Activated B cell treated with CpG ODN at 0.5 μM for 24 hours (primary cell): ENCODE data around the gene ECI1. TPM values are rescaled to one million over a fixed set of nuclear protein-coding genes. Genes with fewer than 3 reads are reported as not detected.
"Not testable (repeated sequence)": the region's sequence is repeated elsewhere in the genome, so short reads cannot be mapped to it uniquely, and the experiment has no call there.

Source experiments
- ATAC-seq: fragments of 200-7000 bp; cut with Tn5 transposase; one replicate; pipeline ENCODE4 v1.10.0; 2021; ENCODE audit warnings: low read depth, mild to moderate bottlenecking, moderate library complexity
- CTCF ChIA-PET: fragments of 350-600 bp; sonication (Branson Sonifier 250); formaldehyde crosslinking; loops from one replicate; lab custom pipeline; 2021; ENCODE audit warnings: antibody characterized with exemption; lab: Charles Lee
- POLR2A ChIA-PET: fragments of 350-600 bp; sonication (Branson Sonifier 250); formaldehyde crosslinking; loops from one replicate; lab custom pipeline; 2021; ENCODE audit warnings: antibody characterized with exemption; lab: Charles Lee
- DNase-seq: peaks from one replicate; pipeline ENCODE4 v3.0.0; 2022
- H3K27ac Mint-ChIP-seq: one replicate; pipeline ENCODE4 v1.8.0; 2020; ENCODE audit warnings: mixed read lengths
- H3K27me3 Mint-ChIP-seq: one replicate; pipeline ENCODE4 v1.8.0; 2021; ENCODE audit warnings: mixed read lengths
- H3K36me3 Mint-ChIP-seq: one replicate; pipeline ENCODE4 v1.8.0; 2021; ENCODE audit warnings: low read depth, mixed read lengths
- H3K4me1 Mint-ChIP-seq: one replicate; pipeline ENCODE4 v1.8.0; 2021; ENCODE audit warnings: mixed read lengths
- H3K4me3 Mint-ChIP-seq: one replicate; pipeline ENCODE4 v1.8.0; 2020; ENCODE audit warnings: mild to moderate bottlenecking, mixed read lengths
- H3K9me3 Mint-ChIP-seq: one replicate; pipeline ENCODE4 v1.8.0; 2020; ENCODE audit warnings: mixed read lengths
- intact Hi-C: fragments of 100-400 bp; cut with micrococcal nuclease; formaldehyde crosslinking; loops from one replicate; pipeline ENCODE4 v1.15.1; 2024
- total RNA-seq: library from RNA; stranded (reverse); gene quantifications from 2 replicates; pipeline ENCODE4 v1.2.3, GENCODE V29; 2022
- TF ChIP-seq, protein P1 (sequence below): fragments of 200-600 bp; IDR thresholded peaks from one replicate; pipeline ENCODE4 v1.8.0; 2022; ENCODE audit warnings: antibody characterized with exemption, mild to moderate bottlenecking

ECI1 gene
- total RNA-seq, 1 donor from 2014 or later = 38.1 TPM

DNA sequence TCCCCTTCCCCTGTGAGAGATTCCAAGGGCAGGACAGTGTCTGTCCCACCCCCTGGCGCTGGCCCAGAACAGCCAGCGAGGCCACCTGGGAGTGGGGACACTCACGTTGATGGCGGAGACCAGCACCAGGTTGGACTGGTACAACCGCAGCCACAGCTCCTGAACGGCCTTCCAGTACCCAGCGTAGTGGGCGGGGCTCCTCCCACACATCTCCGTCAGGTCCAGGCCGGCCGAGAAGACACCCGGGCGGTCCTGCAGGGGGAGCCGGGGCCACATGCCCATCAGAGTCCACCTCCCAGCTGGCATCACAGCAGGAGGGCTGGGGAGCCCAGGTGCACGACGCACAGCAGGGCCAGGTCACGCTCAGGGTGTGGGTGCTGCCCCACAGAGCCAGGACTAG is 7.1 kb downstream of the ECI1 start:
- no peaks in the 10 kb centered on the region for H3K27me3 Mint-ChIP-seq
- ChIA-PET POLR2A (no interaction called here), CTCF (no interaction called here)
- H3K4me3 Mint-ChIP-seq = no peak overlapping the region
- H3K36me3 Mint-ChIP-seq = peaks cover 42% of the 10 kb centered on the region
- no peaks in the 10 kb centered on the region for H3K4me1 Mint-ChIP-seq
- intact Hi-C loops = no loop called here
- DNase-seq (no peak), ATAC-seq (no peak)
- H3K9me3 Mint-ChIP-seq = no peaks in the 10 kb centered on the region
- TF ChIP-seq, protein P1, sequence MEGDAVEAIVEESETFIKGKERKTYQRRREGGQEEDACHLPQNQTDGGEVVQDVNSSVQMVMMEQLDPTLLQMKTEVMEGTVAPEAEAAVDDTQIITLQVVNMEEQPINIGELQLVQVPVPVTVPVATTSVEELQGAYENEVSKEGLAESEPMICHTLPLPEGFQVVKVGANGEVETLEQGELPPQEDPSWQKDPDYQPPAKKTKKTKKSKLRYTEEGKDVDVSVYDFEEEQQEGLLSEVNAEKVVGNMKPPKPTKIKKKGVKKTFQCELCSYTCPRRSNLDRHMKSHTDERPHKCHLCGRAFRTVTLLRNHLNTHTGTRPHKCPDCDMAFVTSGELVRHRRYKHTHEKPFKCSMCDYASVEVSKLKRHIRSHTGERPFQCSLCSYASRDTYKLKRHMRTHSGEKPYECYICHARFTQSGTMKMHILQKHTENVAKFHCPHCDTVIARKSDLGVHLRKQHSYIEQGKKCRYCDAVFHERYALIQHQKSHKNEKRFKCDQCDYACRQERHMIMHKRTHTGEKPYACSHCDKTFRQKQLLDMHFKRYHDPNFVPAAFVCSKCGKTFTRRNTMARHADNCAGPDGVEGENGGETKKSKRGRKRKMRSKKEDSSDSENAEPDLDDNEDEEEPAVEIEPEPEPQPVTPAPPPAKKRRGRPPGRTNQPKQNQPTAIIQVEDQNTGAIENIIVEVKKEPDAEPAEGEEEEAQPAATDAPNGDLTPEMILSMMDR = no peak
- H3K27ac Mint-ChIP-seq = no peak overlapping the region

DNA sequence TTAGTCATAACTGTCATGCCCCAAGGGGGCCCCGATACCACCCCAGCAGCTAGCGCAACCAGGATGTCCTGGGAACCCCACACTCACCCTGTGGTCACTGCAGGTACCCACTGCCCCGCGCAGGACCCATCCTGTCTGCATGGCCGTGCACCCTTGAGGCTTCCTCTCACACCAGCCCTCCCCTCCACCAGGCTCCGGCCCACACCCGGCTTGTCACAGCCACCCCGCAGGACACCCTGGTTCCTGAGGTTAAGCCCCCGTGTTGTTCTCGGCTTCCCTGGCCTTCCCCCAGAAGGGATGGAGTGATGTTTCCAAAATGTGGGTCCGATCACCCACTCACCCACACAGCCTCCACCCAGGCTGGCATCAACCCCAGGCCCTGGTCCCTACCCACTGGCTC is 7.6 kb downstream of the ECI1 start:
- intact Hi-C loops = no loop called here
- Mint-ChIP-seq H3K27ac (no peak overlapping the region), H3K4me3 (no peak overlapping the region), H3K9me3 (no peaks in the 10 kb centered on the region), H3K27me3 (no peaks in the 10 kb centered on the region), H3K4me1 (no peaks in the 10 kb centered on the region), H3K36me3 (peaks cover 42% of the 10 kb centered on the region)
- TF ChIP-seq, protein P1 = no peak
- ChIA-PET CTCF (no interaction called here), POLR2A (no interaction called here)
- DNase-seq (no peak), ATAC-seq (no peak)

DNA sequence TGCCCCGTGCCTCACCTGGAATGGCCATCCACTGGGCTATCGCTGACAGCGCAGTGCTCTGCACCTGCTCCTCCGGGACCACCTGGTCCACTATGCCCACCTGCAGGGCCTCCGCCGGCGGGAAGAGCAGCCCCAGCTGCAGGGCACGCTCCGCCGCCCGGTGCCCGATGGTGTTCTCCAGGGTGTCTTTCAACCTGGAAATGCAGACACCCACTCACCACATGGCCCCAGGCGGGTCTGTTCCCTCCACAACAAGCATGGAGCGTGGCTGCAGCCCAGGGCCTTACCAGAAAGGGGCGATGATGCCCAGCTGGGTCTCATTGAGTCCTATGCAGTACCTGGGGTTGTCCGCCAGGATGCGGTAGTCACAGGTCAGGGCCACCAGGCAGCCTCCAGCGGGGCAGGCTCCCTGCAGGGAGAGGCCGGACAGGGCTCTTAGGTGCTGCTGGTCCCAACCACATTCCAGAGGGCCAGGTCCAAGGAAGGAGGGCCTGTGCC is 8.3 kb downstream of the ECI1 start:
- no peak for ATAC-seq
- no peak overlapping the region for H3K4me3 Mint-ChIP-seq
- H3K27ac Mint-ChIP-seq = no peak overlapping the region
- H3K27me3 Mint-ChIP-seq = no peaks in the 10 kb centered on the region
- DNase-seq = no peak
- H3K4me1 Mint-ChIP-seq = no peaks in the 10 kb centered on the region
- TF ChIP-seq, protein P1 = no peak
- intact Hi-C loops = no loop called here
- ChIA-PET CTCF (no interaction called here), POLR2A (no interaction called here)
- H3K36me3 Mint-ChIP-seq = peaks cover 42% of the 10 kb centered on the region
- no peaks in the 10 kb centered on the region for H3K9me3 Mint-ChIP-seq

DNA sequence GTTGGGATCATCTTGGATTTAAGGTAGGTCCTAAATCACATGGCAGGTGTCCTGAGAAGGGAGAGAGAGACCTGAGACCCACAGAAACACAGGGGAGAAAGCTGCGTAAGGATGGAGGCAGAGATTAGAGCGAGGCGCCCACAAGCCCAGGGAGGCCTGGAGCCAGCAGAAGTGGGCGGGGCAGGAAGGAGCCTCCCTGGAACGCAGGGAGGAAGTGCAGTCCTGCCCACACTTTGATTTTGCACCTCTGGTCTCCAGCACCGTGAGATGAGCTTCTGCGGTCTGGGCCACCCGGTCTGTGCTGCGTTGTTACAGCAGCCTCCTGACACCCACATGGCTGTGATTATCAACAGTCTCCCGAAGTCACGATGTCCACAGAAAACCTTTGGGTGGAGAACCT is 8.8 kb downstream of the ECI1 start:
- intact Hi-C loops = no loop called here
- H3K9me3 Mint-ChIP-seq = no peaks in the 10 kb centered on the region
- POLR2A ChIA-PET = interaction anchor here (2.3 kb wide), 1 partner anchor 9 kb away, joined by 7 read pairs; the partner anchor contains the start of gene ECI1
- H3K36me3 Mint-ChIP-seq = peaks cover 42% of the 10 kb centered on the region
- DNase-seq = no peak
- H3K4me3 Mint-ChIP-seq = no peak overlapping the region
- CTCF ChIA-PET = no interaction called here
- no peak for ATAC-seq
- no peak overlapping the region for H3K27ac Mint-ChIP-seq
- TF ChIP-seq, protein P1 = no peak
- H3K4me1 Mint-ChIP-seq = no peaks in the 10 kb centered on the region
- H3K27me3 Mint-ChIP-seq = no peaks in the 10 kb centered on the region

DNA sequence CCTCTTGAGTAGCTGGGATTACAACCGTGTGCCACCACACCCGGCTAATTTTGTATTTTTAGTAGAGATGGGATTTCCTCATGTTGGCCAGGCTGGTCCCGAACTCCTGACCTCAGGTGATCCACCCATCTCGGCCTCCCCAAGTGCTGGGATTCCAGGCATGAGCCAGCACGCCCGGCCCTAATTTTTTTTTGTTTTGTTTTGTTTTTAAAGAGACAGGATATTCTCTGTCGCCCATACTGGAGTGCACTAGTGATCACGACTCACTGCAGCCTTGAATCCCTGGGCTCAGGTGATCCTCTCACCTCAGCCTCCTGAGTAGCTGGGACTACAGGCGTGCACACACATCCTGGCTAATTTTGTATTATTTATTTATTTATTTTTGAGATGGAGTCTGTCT is 11.1 kb downstream of the ECI1 start:
- intact Hi-C loops, H3K27ac Mint-ChIP-seq, H3K4me3 Mint-ChIP-seq, DNase-seq, CTCF ChIA-PET, H3K27me3 Mint-ChIP-seq, ATAC-seq, H3K9me3 Mint-ChIP-seq, H3K4me1 Mint-ChIP-seq: not testable (repeated sequence)
- H3K36me3 Mint-ChIP-seq = peaks cover 32% of the 10 kb centered on the region
- POLR2A ChIA-PET = interaction anchor here (2.3 kb wide), 1 partner anchor 11 kb away, joined by 7 read pairs; the partner anchor contains the start of gene ECI1
